GM13976 (cell line): ENCODE measurements around the gene TARDBP.

Experiments used
- DNase-seq: peaks from one replicate; pipeline ENCODE4 v3.0.0; 2012; ENCODE audit warnings: low spot score
- CTCF ChIP-seq: IDR thresholded peaks from 2 replicates; pipeline ENCODE4 v1.5.1; 2012; ENCODE audit warnings: borderline replicate concordance, mild to moderate bottlenecking; ENCODE audit not compliant: insufficient read depth; ENCODE audit errors: extremely low read depth, missing control alignments, control extremely low read depth
- in situ Hi-C: fragments of 300-500 bp; cut with MboI; formaldehyde crosslinking; loops from one replicate; pipeline ENCODE4 v1.12.0; 2022; ENCODE audit warnings: low sequenced_read_pairs, mixed read lengths, inconsistent platforms; ENCODE audit not compliant: unreplicated experiment

Gene TARDBP

GRCh38 chr1:11058595-11059154, 46.2 kb downstream of the TARDBP start:
- no peak for DNase-seq
- in situ Hi-C loops: loop anchor here (25.0 kb wide), 1 partner anchor 579 kb away; no protein-coding TSS in a partner anchor
- TF ChIP-seq CTCF: no peak

- no peak for DNase-seq
- TF ChIP-seq CTCF: no peak
- in situ Hi-C loops: loop anchor here (25.0 kb wide), 1 partner anchor 578 kb away; no protein-coding TSS in a partner anchor
These were observed 46.9 kb downstream of the TARDBP start for GRCh38 chr1:11059155-11059967.

- DNase-seq: peak; percentile 99
- in situ Hi-C loops: loop anchor here (25.0 kb wide), 1 partner anchor 577 kb away; no protein-coding TSS in a partner anchor
- peak; percentile 33 for TF ChIP-seq CTCF
These were observed 47.7 kb downstream of the TARDBP start, which contains the start of gene SRM for GRCh38 chr1:11059968-11060830. TSS of gene SRM (minus strand) at chr1:11060018. CDS start at chr1:11059943, 75 bp downstream.

- in situ Hi-C loops: loop anchor here (25.0 kb wide), 1 partner anchor 575 kb away; no protein-coding TSS in a partner anchor
- DNase-seq: no peak
- no peak for TF ChIP-seq CTCF
These were observed 49.4 kb downstream of the TARDBP start for GRCh38 chr1:11061652-11062365.

- in situ Hi-C loops: loop anchor here (25.0 kb wide), 1 partner anchor 574 kb away; no protein-coding TSS in a partner anchor
These were observed 50.5 kb downstream of the TARDBP start for GRCh38 chr1:11062965-11063401.

GRCh38 chr1:11063937-11064537, 51.6 kb downstream of the TARDBP start:
- in situ Hi-C loops: loop anchor here (25.0 kb wide), 1 partner anchor 573 kb away; no protein-coding TSS in a partner anchor
- DNase-seq: peak; percentile 15

More at GRCh38 chr1:11062965-11063401, 50.5 kb downstream of the TARDBP start:
- DNase-seq: peak; percentile 79
- no peak for TF ChIP-seq CTCF
